GM12878 (cell line): ENCODE data around the gene PDE7B. TPM values are rescaled to one million over a fixed set of nuclear protein-coding genes. Genes with fewer than 3 reads are reported as not detected.

Source experiments
- ATAC-seq: fragments of 200-7000 bp; cut with Tn5 transposase; 3 replicates; pipeline ENCODE4 v1.9.1; 2020; ENCODE audit warnings: mild to moderate bottlenecking, moderate library complexity
- BruUV-seq: library from RNA; stranded (reverse); fragments of 400-500 nt; replicated peaks from 2 replicates; lab custom pipeline; 2021; lab: Mats Ljungman, UMichigan
- CTCF ChIA-PET: fragments of 300-600 bp; sonication (Branson Sonifier 250); formaldehyde crosslinking; extraction: SDS; loops from one replicate; lab custom pipeline; 2021; ENCODE audit warnings: inconsistent platforms; lab: Yijun Ruan, JAX
- POLR2A ChIA-PET: fragments of 350-600 bp; formaldehyde crosslinking; extraction: SDS; loops from one replicate; lab custom pipeline; 2021; ENCODE audit warnings: inconsistent platforms; lab: Charles Lee
- RAD21 ChIA-PET: fragments of 300-600 bp; sonication (Branson Sonifier 250); formaldehyde crosslinking; loops from one replicate; lab custom pipeline; 2023; ENCODE audit warnings: antibody characterized with exemption; ENCODE audit not compliant: unreplicated experiment; lab: Charles Lee
- SMC1A ChIA-PET: fragments of 300-600 bp; sonication (Branson Sonifier 250); formaldehyde crosslinking; loops from one replicate; lab custom pipeline; 2023; ENCODE audit not compliant: unreplicated experiment, uncharacterized antibody; lab: Charles Lee
- DNase-seq: peaks from one replicate; pipeline ENCODE4 v3.0.0-alpha.2; 2011; ENCODE audit warnings: low read depth, low spot score
- FAIRE-seq: peaks from 3 replicates; lab custom pipeline; 2011; peaks lifted over from hg19 to GRCh38; lab: Jason Lieb, UNC
- H2AFZ ChIP-seq: 2 replicates; pipeline ENCODE4 v1.6.0; 2011; ENCODE audit warnings: low read depth, low read length, control low read depth; ENCODE audit not compliant: control insufficient read depth
- H3K27ac ChIP-seq: 2 replicates; pipeline ENCODE4 v1.5.1; 2011; ENCODE audit warnings: control low read depth; ENCODE audit not compliant: control insufficient read depth, insufficient read depth
- H3K27me3 ChIP-seq, 2 experiments: replicated peaks in 1 of 2; 2 replicates each; pipeline versions ENCODE4 v1.6.0 to v1.6.1; 2011; ENCODE audit warnings: low read length in 1 of 2; ENCODE audit not compliant: control insufficient read depth in 2 of 2, insufficient read depth in 2 of 2
- H3K36me3 ChIP-seq, 2 experiments: 2 replicates each; pipeline ENCODE4 v1.5.1; 2011; ENCODE audit warnings: low read length in 1 of 2; ENCODE audit not compliant: control insufficient read depth in 2 of 2, insufficient read depth in 2 of 2
- H3K4me1 ChIP-seq: 2 replicates; pipeline ENCODE4 v1.6.1; 2011; ENCODE audit warnings: mild to moderate bottlenecking, low read length, moderate library complexity, mixed read lengths; ENCODE audit not compliant: control insufficient read depth, insufficient read depth
- H3K4me2 ChIP-seq: 2 replicates; pipeline ENCODE4 v1.6.0; 2011; ENCODE audit warnings: control low read depth; ENCODE audit not compliant: control insufficient read depth, insufficient read depth
- H3K4me3 ChIP-seq: fragments of 200-600 bp; sonication (generic); 2 replicates; pipeline ENCODE4 v1.5.1; 2016
- H3K79me2 ChIP-seq: 2 replicates; pipeline ENCODE4 v1.6.0; 2011; ENCODE audit warnings: low read length; ENCODE audit not compliant: control insufficient read depth, insufficient read depth
- H3K9ac ChIP-seq: 2 replicates; pipeline ENCODE4 v1.8.0; 2011; ENCODE audit warnings: low read length, control low read depth, mixed read lengths; ENCODE audit not compliant: control insufficient read depth, insufficient read depth
- H3K9me3 ChIP-seq: replicated peaks from 3 replicates; pipeline ENCODE4 v1.5.1; 2011; ENCODE audit warnings: mild to moderate bottlenecking, low read length; ENCODE audit not compliant: control insufficient read depth, insufficient read depth
- H4K20me1 ChIP-seq: 2 replicates; pipeline ENCODE4 v1.6.0; 2011; ENCODE audit not compliant: control insufficient read depth, insufficient read depth
- BRCA1 ChIP-seq: IDR thresholded peaks from 2 replicates; pipeline ENCODE4 v1.6.1; 2011; ENCODE audit warnings: low read depth, low read length, improper control_type of control experiment
- CREB1 ChIP-seq: IDR thresholded peaks from 2 replicates; pipeline ENCODE4 v1.6.1; 2012; ENCODE audit warnings: low read depth, mild to moderate bottlenecking, inconsistent platforms
- GABPA ChIP-seq: IDR thresholded peaks from 2 replicates; pipeline ENCODE4 v1.6.1; 2014; ENCODE audit warnings: antibody characterized with exemption, low read depth, mild to moderate bottlenecking, inconsistent platforms
- IKZF2 ChIP-seq, 2 experiments: fragments of 450-650 bp; IDR thresholded peaks; 2 replicates each; pipeline ENCODE4 v1.6.1; 2017; ENCODE audit warnings: mild to moderate bottlenecking in 2 of 2, moderate library complexity in 2 of 2
- MEF2A ChIP-seq: IDR thresholded peaks from 2 replicates; pipeline ENCODE4 v1.6.1; 2011; ENCODE audit warnings: low read depth, mild to moderate bottlenecking, low read length, moderate library complexity; ENCODE audit not compliant: insufficient read depth
- NRF1 ChIP-seq: conservative IDR thresholded peaks from 2 replicates; pipeline ENCODE4 v1.6.1; 2011; ENCODE audit warnings: mild to moderate bottlenecking, low read depth, low read length, improper control_type of control experiment
- PAX8 ChIP-seq: fragments of 450-650 bp; IDR thresholded peaks from 2 replicates; pipeline ENCODE4 v1.6.1; 2017; ENCODE audit warnings: mild to moderate bottlenecking, moderate library complexity
- PRDM15 ChIP-seq: fragments of 450-650 bp; formaldehyde crosslinking; IDR thresholded peaks from 2 replicates; pipeline ENCODE4 v1.4.0; 2020; ENCODE audit warnings: mild to moderate bottlenecking, moderate library complexity
- RAD51 ChIP-seq: fragments of 450-650 bp; IDR thresholded peaks from 2 replicates; pipeline ENCODE4 v1.6.1; 2016; ENCODE audit warnings: moderate library complexity, mild to moderate bottlenecking, inconsistent platforms
- SMAD1 ChIP-seq: fragments of 450-650 bp; IDR thresholded peaks from 2 replicates; pipeline ENCODE4 v1.6.1; 2018; ENCODE audit warnings: mild to moderate bottlenecking, low read depth; ENCODE audit not compliant: partially characterized antibody
- TCF7 ChIP-seq: IDR thresholded peaks from 2 replicates; pipeline ENCODE4 v1.6.1; 2014; ENCODE audit warnings: antibody characterized with exemption, borderline replicate concordance
- YBX1 ChIP-seq: fragments of 450-650 bp; IDR thresholded peaks from 2 replicates; pipeline ENCODE4 v1.6.1; 2016; ENCODE audit warnings: antibody characterized with exemption
- ZNF384 ChIP-seq: IDR thresholded peaks from 2 replicates; pipeline ENCODE4 v1.6.1; 2012; ENCODE audit warnings: low read depth, mild to moderate bottlenecking, low read length, improper control_type of control experiment, borderline replicate concordance
- ZZZ3 ChIP-seq: IDR thresholded peaks from 2 replicates; pipeline ENCODE4 v1.6.1; 2011; ENCODE audit warnings: low read depth; ENCODE audit not compliant: control insufficient read depth, insufficient read length
- WGBS: methylation state at CpG from one replicate; pipeline ENCODE4 v1.1.6; 2016; ENCODE audit warnings: low lambda C conversion rate; ENCODE audit not compliant: insufficient replicate concordance, insufficient coverage; ENCODE audit errors: missing lambda C conversion rate; 5-methylcytosine and 5-hydroxymethylcytosine counted together
- in situ Hi-C: fragments of 300-500 bp; cut with MboI; formaldehyde crosslinking; loops from 9 replicates; pipeline ENCODE4 v1.14.3; 2018; ENCODE audit warnings: mixed read lengths
- intact Hi-C: fragments of 100-400 bp; cut with micrococcal nuclease; formaldehyde crosslinking; loops from one replicate; pipeline ENCODE4 v1.14.2; 2022; ENCODE audit not compliant: unreplicated experiment
- polyA plus RNA-seq, 11 experiments: library from polyadenylated mRNA; depleted of rRNA in 4 of 11; unstranded in 6 of 11; stranded (reverse) in 5 of 11; fragments of >200 nt; fragmentation: Nextera tagmentation in 4 of 11; fragmentation: Illumina TruSeq in 1 of 11; extraction: Ambion mirVana in 4 of 11; extraction: Trizol in 1 of 11; gene quantifications; 1 replicate in 1 of 11; 2 replicates in 10 of 11; pipeline versions ENCODE4 v1.2.1 to v1.2.3, GENCODE V29; 2011 to 2016; ENCODE audit warnings: inconsistent platforms in 2 of 11, missing spikeins in 2 of 11, low read depth in 1 of 11
- total RNA-seq, 4 experiments: library from RNA; depleted of rRNA in 3 of 4; stranded (reverse); fragments of >200 nt in 3 of 4; fragmentation: Illumina TruSeq in 1 of 4; extraction: Trizol in 1 of 4; gene quantifications; 2 replicates each; pipeline versions ENCODE4 v1.2.1 to v1.2.3, GENCODE V29; 2013 to 2021
- TF ChIP-seq, protein P1 (sequence below): fragments of 450-650 bp; IDR thresholded peaks from 2 replicates; pipeline ENCODE4 v1.6.1; 2017; ENCODE audit warnings: low read depth, mild to moderate bottlenecking, moderate library complexity

PDE7B gene
- total and polyA plus RNA-seq, 10 of the 15 experiments (the other 5 are each of a cell fraction or from before 2014, with no cell fraction given) = not detected

DNA sequence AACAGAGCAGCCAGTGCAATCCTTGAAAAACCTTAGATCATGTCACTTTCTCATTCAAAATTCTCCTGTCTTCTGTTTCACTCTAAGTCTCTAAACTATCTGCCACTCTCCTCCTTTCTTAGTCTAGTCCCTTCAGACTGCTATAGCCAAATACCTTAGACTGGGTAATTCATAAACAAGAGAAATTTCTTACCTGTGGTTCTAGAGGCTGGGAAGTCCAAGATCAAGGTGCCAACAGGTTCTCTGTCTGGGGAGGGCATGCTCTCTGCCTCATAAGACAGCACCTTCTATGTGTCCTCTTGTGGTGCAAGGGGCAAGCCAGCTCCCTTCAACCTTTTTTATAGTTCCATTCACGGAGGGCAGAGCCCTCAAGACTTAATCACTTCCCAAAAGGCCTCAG, 242.3 kb downstream of the PDE7B start:
- H3K4me2 ChIP-seq = no peak overlapping the region
- FAIRE-seq = no peak
- H3K9me3 ChIP-seq = no peaks in the 10 kb centered on the region
- no peak overlapping the region for H3K27ac ChIP-seq
- H3K36me3 ChIP-seq = no peaks in the 10 kb centered on the region
- POLR2A ChIA-PET = no interaction called here
- no peak for TF ChIP-seq ZNF384
- no peak for TF ChIP-seq RAD51
- no peak for TF ChIP-seq IKZF2 (IDR thresholded peaks at IDR 0.05)
- no peak for TF ChIP-seq ZZZ3
- TF ChIP-seq GABPA = no peak
- TF ChIP-seq, protein P1, sequence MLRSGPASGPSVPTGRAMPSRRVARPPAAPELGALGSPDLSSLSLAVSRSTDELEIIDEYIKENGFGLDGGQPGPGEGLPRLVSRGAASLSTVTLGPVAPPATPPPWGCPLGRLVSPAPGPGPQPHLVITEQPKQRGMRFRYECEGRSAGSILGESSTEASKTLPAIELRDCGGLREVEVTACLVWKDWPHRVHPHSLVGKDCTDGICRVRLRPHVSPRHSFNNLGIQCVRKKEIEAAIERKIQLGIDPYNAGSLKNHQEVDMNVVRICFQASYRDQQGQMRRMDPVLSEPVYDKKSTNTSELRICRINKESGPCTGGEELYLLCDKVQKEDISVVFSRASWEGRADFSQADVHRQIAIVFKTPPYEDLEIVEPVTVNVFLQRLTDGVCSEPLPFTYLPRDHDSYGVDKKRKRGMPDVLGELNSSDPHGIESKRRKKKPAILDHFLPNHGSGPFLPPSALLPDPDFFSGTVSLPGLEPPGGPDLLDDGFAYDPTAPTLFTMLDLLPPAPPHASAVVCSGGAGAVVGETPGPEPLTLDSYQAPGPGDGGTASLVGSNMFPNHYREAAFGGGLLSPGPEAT = no peak
- no peak for TF ChIP-seq MEF2A
- no peak for TF ChIP-seq PRDM15 (CRISPR knock-in tag)
- TF ChIP-seq YBX1 = no peak
- TF ChIP-seq CREB1 = no peak
- TF ChIP-seq BRCA1 = no peak
- TF ChIP-seq NRF1 = no peak
- TF ChIP-seq PAX8 = no peak
- TF ChIP-seq SMAD1 = no peak
- TF ChIP-seq TCF7 = no peak
- H2AFZ ChIP-seq = no peak overlapping the region
- SMC1A ChIA-PET = no interaction called here
- BruUV-seq = no TSS peak
- no peak overlapping the region for H3K9ac ChIP-seq
- intact Hi-C loops = no loop called here
- DNase-seq = no peak
- H4K20me1 ChIP-seq = no peaks in the 10 kb centered on the region
- peaks cover 0 to 2% of the 10 kb centered on the region in 2 experiments; a peak in 2 of 4 replicates for H3K27me3 ChIP-seq
- no peaks in the 10 kb centered on the region for H3K4me1 ChIP-seq
- H3K4me3 ChIP-seq = no peak overlapping the region
- 0% methylated on average over 1 of the region's 1 CpG for WGBS
- CTCF ChIA-PET = no interaction called here
- RAD21 ChIA-PET = no interaction called here
- no peaks in the 10 kb centered on the region for H3K79me2 ChIP-seq
- in situ Hi-C loops = no loop called here
- no peak for ATAC-seq
